CD4-positive, alpha-beta T cell treated with Interleukin-4 for 4 hours (primary cell): Measurements from ENCODE around the gene URGCP.
"Not testable (repeated sequence)": the region's sequence is repeated elsewhere in the genome, so short reads cannot be mapped to it uniquely, and the experiment has no call there.

Experiments used
- DNase-seq: peaks from one replicate; pipeline ENCODE4 v3.0.0-alpha.2; 2020

The URGCP gene

DNA sequence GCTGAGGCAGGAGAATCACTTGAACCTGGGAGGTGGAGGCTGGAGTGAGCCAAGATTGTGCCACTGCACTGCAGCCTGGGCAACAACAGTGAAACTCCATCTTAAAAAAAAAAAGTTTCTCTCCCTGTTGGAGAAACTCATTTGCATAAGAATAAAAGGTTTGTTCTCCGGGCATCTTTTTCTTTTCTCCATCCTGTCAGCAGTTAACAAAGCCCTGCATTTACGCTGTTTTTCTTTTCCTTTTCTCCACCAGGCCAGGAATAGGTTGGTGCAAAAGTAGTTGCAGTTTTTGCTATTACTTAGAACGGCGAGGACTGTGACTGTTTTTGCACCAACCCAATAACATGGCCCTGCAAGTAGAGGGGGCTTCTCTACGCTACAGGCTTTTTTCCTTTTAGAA, 9.5 kb upstream of the URGCP start:
- DNase-seq, result no peak

DNA sequence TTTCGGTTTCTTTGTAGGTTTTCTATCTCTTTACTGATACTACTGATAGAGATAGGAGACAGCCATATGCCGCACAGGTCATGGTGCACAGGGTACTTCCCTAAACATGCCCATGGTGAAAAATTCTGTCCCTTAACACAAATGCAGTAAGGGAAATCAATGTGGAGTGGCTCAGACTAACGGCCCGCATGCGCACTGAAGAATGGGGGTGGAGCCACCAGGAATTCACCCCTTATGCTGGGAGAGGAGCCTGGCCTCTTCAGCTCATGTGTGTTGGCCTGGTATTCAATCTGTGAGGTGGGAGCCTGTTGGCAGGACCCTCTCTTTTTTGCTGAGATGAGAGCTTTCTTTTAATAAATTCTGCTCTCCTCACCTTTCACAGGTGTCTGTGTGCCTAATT, 8.4 kb upstream of the URGCP start:
- DNase-seq, result no peak

DNA sequence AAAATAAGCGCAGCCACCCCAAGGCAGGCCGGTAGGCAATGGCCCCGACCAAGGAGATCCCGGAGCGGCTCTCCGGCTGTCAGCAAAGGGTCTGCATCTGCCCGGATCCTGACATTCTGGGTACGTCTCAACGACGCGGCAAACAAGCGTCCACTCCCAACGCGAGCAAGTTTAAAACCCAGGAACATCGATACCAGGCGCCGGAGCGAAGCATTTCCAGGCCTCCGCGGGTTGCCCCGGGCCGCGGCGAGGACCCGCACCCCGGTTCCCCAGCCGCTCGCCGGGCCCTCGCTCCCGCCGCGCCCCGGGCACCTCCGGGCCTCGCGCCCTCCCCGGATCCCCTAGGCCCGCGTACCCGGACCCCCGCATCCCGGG, 453 bp downstream of the URGCP start:
- no peak for DNase-seq

DNA sequence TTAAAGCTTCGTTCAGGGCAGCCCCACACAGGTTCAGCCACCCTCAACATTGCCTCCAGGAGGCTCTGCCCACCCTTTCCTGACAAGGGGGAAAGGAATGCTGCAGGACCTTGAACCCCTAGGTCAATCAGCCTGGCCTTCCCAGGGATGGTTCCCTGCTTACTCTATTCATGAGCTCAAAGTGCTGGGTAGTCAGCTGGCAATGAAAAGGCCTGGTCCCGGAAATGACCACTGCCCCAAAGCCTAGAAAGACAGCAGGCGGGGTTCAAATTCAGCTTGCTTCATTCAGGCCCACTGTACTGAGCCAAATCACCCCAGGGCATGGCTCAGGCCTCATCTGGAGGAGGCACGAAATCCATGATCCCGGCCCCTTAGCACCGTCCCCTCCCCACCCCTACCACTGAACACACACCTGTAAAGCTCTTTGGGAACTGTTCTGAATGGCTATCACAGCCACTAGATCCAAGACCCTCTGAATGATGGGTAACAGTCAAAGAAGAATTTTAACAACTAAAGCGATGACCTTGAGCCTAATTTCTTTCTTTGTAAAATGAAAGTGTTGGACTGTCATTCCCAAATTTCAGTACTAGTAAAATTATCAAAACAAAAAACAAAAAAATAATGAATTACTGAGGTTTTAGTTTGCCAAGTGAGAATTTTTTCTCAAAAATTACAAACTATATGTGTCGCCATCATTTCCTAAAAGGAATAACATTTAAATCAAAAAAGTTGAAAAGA, 1.0 kb downstream of the URGCP start:
- no peak for DNase-seq

DNA sequence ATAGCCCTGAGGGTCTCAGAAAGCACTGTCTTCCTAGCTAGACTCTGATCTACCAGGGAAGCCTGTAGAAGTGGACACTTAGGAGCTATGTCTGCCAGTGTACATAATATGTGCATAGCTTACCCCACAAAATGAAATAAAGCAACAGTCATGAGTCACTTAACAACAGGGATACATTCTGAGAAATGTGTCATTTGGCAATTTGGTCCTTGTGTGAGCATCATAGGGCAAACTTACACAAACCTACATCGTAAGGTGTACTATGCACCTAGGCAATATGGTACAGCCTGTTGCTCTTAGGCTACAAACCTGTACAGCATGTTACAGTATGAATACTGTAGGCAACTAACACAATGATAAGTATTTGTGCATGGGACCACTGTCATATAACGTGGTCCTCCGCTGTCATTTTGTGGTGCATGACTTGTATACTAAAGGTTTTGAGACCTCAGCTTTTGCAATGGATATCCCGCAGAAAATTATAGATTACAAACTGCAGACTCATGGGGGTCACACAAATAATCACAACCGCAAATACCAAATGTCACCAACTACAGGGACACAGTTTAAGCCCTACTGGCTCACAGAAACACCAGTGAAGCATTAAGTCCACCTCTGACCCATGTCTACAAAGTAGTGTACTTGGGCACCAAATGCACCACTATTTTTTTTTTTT, 1.7 kb downstream of the URGCP start:
- DNase-seq, result no peak

DNA sequence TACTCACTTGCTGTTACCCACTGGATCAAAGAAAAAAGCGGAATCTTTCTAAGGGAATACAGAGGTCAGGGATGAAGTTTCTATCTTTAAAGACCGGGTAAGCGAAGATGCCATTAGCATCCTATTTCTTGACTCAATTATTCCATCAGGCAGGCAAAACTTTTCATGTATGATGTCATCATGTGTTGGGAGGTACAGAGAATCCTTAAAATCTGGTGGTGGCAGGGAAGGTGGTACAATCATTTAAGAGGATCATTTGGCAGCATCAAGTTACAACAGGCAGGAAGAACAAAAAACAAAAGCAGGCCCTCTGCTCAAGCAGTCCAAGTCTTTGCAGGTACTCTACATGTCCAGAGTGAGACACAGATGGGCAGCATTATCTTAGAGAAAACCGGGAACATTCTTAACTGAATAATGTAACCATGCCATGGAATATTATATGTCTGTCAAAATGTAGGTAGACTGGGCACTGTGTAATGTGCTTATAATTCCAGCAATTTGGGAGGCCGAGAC, 3.8 kb downstream of the URGCP start:
- no peak for DNase-seq

DNA sequence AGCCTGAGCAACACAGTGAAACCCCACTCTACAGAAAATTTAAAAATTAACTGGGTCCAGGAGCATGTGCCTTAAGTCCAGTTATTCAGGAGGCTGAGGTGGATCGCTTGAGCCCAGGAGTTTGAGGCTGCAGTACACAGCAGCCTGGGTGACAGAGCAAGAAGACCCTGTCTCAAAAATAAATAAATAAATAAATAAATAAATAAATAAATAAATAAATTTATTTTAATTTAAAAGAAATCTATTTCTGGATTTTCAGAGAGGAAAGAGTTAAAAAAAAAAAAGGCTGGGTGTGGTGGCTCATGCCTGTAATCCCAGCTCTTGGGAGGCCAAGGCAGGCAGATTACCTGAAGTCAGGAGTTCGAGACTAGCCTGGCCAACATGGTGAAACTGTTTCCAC, 7.8 kb downstream of the URGCP start:
- DNase-seq, result not testable (repeated sequence)

DNA sequence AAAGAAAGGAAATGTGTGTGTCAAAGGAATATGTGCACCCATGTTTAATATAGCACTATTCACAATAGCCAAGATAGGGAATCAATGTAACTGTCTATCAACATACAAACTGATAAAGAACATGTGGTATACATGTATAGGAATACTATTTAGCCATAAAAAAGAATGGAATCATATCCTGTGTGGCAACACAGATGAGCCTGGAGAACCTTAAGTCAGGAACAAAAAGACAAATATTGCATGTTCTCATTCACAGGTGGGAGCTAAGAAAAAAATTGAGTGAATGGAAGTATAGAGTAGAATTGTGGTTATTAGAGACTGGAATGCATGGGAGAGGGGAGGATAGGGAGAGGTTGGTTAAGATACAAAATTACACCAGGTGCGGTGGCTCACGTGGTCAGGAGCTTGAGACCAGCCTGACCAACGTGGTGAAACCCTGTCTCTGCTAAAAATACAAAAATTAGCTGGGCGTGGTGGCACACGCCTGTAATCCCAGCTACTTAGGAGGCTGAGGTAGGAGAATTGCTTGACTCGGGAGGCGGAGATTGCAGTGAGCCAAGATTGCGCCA, 10.5 kb downstream of the URGCP start:
- no peak for DNase-seq

DNA sequence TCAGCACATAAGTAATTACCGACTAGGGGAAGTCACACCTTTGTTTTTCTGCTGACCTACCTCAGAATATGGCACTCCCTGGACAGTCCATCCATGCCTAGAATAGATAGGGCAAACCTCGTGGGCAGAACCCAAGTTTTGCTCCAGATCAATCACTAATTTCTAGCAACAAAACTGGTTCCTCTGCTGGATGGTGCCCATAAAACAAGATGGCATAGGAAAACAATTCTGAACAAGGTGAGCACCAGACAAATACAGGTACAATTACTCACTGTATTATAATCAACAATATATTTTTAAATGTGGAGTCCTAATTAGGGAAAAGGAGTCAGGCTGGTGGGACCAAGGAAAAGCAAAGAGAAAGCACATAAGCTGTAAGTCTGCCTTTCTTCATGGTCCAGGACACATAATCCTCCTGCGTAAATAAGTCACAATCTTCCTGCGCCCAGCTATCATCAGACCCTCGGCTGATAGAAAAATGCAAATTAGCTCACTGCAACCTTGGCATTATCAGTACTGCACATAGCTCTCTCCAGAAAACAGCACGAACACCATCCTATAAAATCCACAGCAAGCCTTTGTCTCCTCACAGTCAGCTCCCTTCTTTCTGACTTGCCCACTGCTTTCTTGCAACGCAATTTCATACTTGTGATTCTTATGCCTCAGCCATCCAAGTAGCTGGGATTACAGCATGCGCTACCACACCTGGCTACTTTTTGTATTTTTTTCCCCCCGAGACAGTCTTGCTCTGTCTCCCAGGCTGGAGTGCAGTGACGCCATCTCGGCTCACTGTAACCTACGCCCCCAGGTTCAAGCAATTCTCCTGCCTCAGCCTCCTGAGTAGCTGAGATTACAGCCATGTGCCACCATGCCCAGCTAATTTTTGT, 15.1 kb downstream of the URGCP start:
- no peak for DNase-seq

DNA sequence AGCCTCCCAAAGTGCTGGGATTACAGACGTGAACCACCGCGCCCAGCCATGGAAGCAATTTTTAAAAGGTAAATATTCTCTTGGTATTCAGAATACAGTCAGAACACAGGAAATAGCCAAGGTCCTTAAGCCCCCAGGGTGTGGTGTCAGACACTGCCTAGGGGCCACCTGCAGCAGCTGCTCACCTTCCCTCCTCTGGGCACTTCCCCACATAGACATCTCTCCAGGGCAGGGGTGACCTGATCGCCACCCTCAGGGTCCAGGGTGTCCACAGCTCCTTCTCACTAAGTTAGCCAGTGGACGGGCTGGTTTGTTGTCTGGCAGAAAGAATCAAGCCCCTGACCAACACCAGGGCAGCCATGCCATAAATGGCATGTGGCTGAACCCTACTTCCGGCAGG, 15.9 kb downstream of the URGCP start:
- no peak for DNase-seq

DNA sequence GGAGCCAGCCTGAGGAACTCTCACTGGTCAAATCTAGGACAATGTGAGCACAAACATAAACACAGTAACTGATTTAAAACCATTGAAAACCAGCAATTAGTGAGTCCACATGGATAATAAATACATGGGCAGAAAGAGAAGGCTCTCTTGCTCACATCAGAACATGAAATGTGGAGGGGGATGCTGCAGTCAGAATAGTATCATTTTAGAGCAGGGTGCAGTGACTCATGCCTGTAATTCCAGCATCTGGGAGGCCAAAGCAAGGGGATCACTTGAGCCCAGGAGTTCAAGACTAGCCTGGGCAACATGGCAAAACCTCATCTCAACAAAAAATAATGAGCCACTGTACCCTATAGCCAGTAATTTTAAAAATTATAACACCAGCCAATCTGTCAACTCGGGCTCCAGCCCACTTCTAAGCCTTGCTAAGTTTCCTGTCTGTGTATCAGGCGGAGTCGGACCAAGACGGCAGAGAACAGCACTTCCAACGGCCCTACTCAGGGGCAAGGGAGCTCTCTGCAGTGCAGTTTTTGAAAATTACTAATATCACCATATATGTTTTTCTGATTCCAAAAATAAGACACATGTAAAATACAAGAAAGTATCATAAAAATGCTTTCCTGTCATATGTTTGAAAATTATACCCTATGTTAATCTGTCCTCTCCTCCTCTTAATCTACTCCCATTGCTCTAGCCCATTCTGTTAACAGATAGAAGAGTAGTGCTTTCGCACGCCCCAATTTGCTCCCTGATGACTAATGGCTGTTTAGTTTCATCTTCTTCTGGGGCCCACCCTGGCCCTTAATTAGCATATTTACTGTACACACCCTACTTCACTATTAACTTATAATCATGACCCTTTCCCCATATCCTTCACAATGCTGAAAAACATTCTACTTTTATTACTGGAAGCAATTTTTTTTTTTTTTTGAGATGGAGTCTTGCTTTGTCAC, 17.1 kb downstream of the URGCP start:
- DNase-seq, result no peak

DNA sequence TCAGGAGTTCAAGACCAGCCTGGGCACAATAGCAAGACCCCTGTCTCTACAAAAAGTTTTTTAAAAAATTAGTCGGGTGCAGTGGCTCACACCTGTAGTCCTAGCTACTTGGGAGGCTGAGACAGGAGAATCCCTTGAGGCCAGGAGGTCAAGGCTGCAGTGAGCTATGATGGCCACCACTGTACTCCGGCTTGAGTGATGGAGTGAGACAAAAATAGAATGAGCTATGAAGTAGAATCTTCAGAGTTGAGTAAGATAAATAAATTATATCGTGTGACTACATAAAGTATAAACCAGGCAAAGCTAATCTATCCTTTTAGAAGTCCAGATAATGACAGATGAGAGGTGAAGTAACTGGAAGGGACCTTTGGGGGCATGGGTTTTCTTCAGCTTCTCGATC, 21.8 kb downstream of the URGCP start:
- no peak for DNase-seq

DNA sequence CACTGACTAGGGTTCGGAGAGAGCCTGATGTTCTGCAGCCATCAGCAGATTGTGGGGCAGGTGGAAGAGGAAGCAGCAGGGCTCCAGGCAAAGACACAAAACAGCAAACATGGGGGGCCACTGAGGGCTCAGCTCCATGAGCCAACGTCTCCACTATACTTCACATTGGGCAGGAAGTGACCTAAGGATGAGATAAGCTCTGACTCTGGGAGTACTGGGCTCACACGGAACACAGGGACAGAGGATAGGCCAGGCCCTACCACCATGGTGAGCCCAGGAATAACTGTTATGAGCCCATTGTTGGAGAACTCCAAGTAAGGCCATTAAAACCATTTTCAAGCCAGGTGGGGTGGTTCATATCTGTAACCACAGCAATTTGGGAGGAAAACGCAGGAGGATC, 22.2 kb downstream of the URGCP start:
- no peak for DNase-seq

DNA sequence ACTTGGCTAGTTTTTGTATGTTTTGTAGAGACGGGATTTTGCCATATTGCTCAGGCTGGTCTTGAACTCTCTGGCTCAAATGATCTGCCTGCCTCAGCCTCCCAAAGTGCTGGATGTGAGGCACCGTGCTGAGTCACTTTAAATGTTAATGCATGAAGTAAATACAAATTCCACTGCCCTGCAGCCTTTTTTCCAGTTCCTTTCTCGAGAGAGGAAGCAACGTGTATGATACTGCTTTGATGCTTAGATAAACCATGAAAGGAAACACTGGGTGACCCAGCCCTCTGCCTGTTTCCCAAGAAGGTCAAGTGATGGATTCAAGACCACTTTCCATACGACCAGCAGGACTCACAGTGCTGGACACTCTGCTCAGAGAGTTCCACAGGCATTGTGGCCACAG, 25.8 kb downstream of the URGCP start:
- DNase-seq, result no peak

DNA sequence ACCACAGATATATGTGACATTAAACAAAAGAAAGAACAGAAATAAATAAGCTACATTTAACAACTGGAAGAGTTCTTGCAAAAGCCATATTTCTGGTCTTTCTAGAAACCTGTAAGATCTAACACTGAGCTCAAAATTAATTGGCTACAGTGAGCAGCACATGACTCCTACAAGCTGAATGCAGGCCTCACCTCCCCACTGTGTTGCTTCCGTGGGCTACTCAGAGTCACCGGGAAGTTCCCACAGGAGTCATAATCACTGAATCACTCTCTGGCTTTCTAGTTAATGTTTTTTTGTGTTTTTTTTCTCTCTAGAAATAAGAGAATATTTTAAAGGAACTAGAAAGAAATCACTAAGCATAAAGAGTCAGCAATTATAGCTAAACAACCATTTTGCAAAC, 26.9 kb downstream of the URGCP start:
- DNase-seq, result no peak

DNA sequence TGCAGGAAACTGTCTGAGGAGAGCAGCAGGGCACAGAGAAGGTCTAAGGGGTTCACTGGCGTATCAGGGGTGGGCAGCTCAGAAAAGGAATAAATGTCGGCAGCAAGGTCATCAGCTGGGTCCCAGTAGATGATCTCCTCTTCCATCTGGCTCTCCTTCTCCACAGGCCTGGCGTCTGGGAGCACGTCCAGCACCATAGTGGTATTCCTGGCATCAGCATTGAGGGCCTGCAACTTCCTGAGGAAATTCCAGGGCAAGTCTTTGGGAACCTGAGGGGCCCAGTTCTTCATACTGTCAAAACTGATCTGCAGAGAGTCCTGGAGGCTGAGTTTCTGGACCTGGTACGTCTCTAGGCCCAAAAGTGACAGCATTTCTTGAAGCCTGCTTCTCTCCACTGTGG, 27.5 kb downstream of the URGCP start:
- no peak for DNase-seq

DNA sequence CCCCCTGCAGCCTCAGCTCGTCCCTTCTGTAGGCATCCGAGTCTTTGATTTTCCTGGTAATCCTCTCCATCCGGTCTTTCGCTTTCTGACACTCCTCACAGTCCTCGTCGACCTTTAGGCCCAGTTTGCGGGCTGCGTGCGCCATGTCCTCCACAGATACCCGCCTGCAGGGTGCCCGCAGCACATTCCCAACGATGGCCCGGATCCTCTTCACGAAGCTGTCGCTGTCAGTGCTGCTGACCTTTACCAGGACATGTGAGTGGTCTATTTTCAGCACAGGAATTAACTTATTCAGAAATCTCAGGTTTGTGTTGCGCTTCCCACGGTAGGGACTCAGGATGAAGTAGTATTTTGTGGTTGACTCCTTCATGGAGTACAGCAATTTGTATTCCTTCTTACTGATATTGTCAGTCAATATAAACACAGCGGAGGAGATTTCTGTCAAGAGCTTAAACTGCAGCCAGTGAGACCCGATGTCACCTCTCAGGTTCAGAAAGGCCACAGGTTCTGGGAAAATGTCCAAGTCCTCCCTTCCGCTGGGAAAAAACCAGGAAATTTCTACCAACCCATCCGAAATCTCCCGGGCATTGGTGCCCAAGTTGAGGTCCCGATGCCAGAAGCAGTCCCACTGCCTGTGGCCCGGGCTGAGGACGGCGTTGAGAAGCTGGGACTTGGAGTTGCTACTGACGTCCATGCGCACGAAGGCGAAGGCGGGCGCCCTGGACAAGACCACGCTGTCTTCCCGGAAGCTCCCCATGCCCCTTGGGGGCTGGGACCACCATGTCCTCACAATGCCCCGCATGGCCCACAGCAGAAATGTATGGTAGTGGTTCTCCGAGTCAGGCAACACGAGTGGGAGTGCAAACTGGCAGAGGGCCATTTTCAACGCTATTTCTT, 28.2 kb downstream of the URGCP start:
- DNase-seq, result no peak

DNA sequence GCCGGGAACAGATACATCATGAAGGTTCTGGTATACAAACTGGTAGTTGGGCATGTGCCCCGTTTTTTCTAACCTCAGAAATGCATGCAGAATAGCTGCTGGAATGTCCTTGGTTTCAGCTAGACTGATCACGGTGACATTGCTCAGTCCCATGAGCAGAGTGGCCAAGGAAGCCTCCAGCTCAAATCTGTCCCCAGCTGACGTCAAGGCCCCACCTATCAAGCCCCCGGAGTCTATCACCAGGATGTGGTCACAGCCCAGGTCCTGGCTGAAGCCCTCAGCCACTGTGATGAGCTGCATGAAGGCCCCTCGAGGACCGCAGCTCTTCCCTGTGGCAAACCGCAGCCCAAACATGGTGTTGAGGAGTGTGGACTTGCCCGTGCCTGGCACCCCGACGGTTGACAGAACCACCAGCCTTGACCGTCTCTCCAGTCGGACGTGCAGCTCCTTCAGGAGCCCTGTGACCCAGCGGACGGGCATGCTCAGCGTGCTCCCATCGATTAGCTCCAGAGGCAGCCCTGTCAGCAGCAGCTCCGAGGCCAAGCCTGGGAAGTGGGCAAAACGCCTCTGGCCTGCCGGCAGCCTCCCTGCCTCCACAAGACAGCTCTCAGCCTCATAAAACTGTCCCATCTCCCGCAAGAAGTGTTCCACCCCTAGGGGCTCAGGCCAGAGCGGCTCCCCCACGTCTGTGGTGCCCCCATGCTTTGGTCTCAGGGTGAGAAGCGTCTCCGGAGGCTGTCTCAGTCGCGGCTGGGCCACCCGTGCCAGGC, 29.2 kb downstream of the URGCP start:
- no peak for DNase-seq

DNA sequence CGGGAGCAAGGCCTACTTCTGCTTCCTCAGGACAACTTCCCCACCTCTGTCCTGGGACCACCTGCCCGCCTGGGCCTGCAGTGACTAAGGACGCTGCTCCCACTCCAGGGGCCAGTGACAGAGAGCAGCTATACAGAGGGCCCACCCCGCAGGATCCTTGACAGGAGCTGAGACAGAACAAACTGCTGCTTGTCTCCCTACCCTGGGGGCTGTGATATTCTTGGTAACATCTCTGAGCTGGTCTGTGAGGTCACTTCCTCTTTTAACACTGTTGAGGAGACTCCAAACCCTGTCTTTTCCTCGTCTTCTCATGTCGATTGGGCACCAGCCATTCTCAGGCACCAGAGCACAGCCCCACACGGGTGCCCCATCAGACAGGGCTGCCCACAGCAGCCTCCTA, 30.2 kb downstream of the URGCP start:
- DNase-seq, result no peak

DNA sequence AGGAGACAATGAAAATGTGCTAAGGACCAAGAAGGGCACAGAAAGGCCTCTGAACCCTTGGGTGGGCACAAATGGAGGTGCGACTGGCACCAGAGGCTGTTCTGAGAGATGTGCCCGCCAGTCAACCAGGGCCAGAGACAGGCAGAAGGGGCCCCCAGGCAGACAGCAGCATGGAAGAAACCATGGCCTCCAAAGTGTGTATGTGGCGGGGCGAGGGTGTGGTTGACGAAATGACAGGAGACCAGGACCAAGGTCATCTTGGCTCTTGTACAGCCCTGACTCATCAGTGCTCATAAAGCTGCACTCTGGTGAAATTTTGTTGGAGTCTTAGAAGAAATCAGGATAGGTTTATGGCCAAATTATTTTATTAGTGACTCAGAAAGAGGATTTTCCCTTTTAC, 33.1 kb downstream of the URGCP start:
- no peak for DNase-seq
